ENCODE results near the gene ATP11A.

- TF ChIP-seq CTCF (IDR thresholded peaks at IDR 0.05) (no peak), POLR2A (IDR thresholded peaks at IDR 0.05) (no peak), EP300 (IDR thresholded peaks at IDR 0.05) (no peak)
Measured at GRCh38 chr13:112932971-112933370, 243.1 kb downstream of the ATP11A start.
